ENCODE data around the gene SLC37A1. TPM values are rescaled to one million over a fixed set of nuclear protein-coding genes. Genes with fewer than 3 reads are reported as not detected.

The SLC37A1 gene
- 4.6 and 9.1 TPM in 2 replicates for total RNA-seq (2011; cell fraction: chromatin; rRNA removed; ENCODE audit: low replicate concordance)
- 5.5 and 5.9 TPM in 2 replicates for total RNA-seq (2011; cell fraction: nucleolus; rRNA removed)
- total RNA-seq (2011; cell fraction: nucleoplasm; rRNA removed): 5.6 and 6.5 TPM in 2 replicates
- total RNA-seq (2014; rRNA removed) (0.33 and 1.4 TPM in 2 replicates), total RNA-seq (2014; rRNA removed; fragmentation: Illumina TruSeq; extraction: Trizol) (0.10 and 0.15 TPM in 2 replicates), total RNA-seq (2015; rRNA removed; fragmentation: Illumina TruSeq; extraction: Trizol) (0.40 and 0.79 TPM in 2 replicates), total RNA-seq (2021) (0.40 and 0.60 TPM in 2 replicates), polyA plus RNA-seq (2011; rRNA removed) (3.4 and 4.5 TPM in 2 replicates), polyA plus RNA-seq (2014; fragmentation: Illumina TruSeq; extraction: Trizol) (0.45 and 0.65 TPM in 2 replicates), polyA plus RNA-seq (2014; fragmentation: Nextera tagmentation; extraction: Ambion mirVana) (under 1 TPM; 0.06 to 0.20 TPM), polyA plus RNA-seq (2014; rRNA removed) (0.09 and 0.24 TPM in 2 replicates), polyA minus RNA-seq (2011; rRNA and poly(A)+ RNA removed) (3.8 and 6.7 TPM in 2 replicates), Bru-seq, nascent RNA (percentile 35 among the genes with signal in this experiment), BruChase-seq, experiment 1, labeled RNA remaining after a 2-hour chase (percentile 26 among the genes with signal in this experiment), BruChase-seq, experiment 2, labeled RNA remaining after a 6-hour chase (percentile 25 among the genes with signal in this experiment)
- polyA plus RNA-seq (2011; cell fraction: cytosol; rRNA removed): 2.8 and 3.2 TPM in 2 replicates
- 10.8 and 11.2 TPM in 2 replicates for polyA plus RNA-seq (2011; cell fraction: nucleus; rRNA removed)
- 0.43 and 1.8 TPM in 2 replicates for polyA plus RNA-seq (2012)
- 2.5 and 2.6 TPM in 2 replicates for polyA minus RNA-seq (2011; cell fraction: cytosol; rRNA and poly(A)+ RNA removed)
- polyA minus RNA-seq (2011; cell fraction: nucleus; rRNA and poly(A)+ RNA removed): 8.3 and 11.8 TPM in 2 replicates
- long read RNA-seq, experiment 1, partial matches to known transcripts: 0 of 2 reads
- long read RNA-seq, experiment 1, other reads (novel, unspliced or antisense): 2 of 2 reads
- long read RNA-seq, experiment 2, partial matches to known transcripts: 0 of 1 reads
- long read RNA-seq, experiment 2, other reads (novel, unspliced or antisense): 0 of 1 reads
- long read RNA-seq, experiment 3: 0 reads

- WGBS (ENCODE audit: insufficient coverage, low coverage, missing lambda C conversion rate): 12% methylated on average over 37 of the region's 88 CpGs
- in situ Hi-C loops (cut with MboI) (no loop called here), intact Hi-C loops (cut with micrococcal nuclease) (no loop called here)
- Histone ChIP-seq H3K27me3 (ENCODE audit: control insufficient read depth in 2 of 2, insufficient read depth in 2 of 2, low read length in 2 of 2) (peaks cover 47 to 50% of the 10 kb centered on the region in 2 experiments), H3K79me2 (ENCODE audit: control insufficient read depth, insufficient read depth, low read length) (no peaks in the 10 kb centered on the region), H3K4me1 (replicated peaks in 1 of 2; ENCODE audit: control insufficient read depth in 2 of 2, insufficient read depth in 2 of 2, low read length in 2 of 2) (peaks cover 0 to 16% of the 10 kb centered on the region in 2 experiments; a peak in 2 of 5 replicates), H3K9me3 (replicated peaks; ENCODE audit: control insufficient read depth, insufficient read depth, low read depth, low read length) (no peaks in the 10 kb centered on the region), H3K4me3 (peak within 1 kb of the TSS; percentile 28), H3K9ac (ENCODE audit: insufficient read depth in 1 of 2, low read depth in 2 of 2, low read length in 2 of 2) (peak within 1 kb of the TSS in 1 of 2 experiments; percentile 45; a peak in 1 of 4 replicates), H4K20me1 (replicated peaks; ENCODE audit: control insufficient read depth, insufficient read depth, low read length) (no peaks in the 10 kb centered on the region; the same call in 1 of the 2 replicates), H3K27ac (ENCODE audit: extremely low read depth, low read depth, low read length) (no peak within 1 kb of the TSS), H3K36me3 (ENCODE audit: control insufficient read depth, insufficient read depth, low read length) (no peaks in the 10 kb centered on the region), H3K4me2 (ENCODE audit: insufficient read depth, low read length) (peak within 1 kb of the TSS; percentile 7; the same call in 1 of the 2 replicates), H3K9me1 (ENCODE audit: control insufficient read depth, insufficient read depth, low read length) (no peaks in the 10 kb centered on the region), H2AFZ (ENCODE audit: low read depth, low read length) (peak within 1 kb of the TSS; percentile 49)
- no peak for FAIRE-seq
- DNase-seq (ENCODE audit: extremely low read depth in 1 of 4, low spot score in 3 of 4): peak in 3 of 4 experiments; percentile 40 to 66 (median 65)
- no peak for ATAC-seq
- CTCF ChIA-PET (ENCODE audit: low intra/inter-chr PET ratio): no interaction called here
- POLR2A ChIA-PET: interaction anchor here (0.6 to 1.6 kb wide), 2 partner anchors 8 to 32 kb away, joined by 3 to 7 read pairs; no protein-coding TSS in a partner anchor
- BruUV-seq (replicated peaks): no TSS peak
- TF ChIP-seq, protein P1, sequence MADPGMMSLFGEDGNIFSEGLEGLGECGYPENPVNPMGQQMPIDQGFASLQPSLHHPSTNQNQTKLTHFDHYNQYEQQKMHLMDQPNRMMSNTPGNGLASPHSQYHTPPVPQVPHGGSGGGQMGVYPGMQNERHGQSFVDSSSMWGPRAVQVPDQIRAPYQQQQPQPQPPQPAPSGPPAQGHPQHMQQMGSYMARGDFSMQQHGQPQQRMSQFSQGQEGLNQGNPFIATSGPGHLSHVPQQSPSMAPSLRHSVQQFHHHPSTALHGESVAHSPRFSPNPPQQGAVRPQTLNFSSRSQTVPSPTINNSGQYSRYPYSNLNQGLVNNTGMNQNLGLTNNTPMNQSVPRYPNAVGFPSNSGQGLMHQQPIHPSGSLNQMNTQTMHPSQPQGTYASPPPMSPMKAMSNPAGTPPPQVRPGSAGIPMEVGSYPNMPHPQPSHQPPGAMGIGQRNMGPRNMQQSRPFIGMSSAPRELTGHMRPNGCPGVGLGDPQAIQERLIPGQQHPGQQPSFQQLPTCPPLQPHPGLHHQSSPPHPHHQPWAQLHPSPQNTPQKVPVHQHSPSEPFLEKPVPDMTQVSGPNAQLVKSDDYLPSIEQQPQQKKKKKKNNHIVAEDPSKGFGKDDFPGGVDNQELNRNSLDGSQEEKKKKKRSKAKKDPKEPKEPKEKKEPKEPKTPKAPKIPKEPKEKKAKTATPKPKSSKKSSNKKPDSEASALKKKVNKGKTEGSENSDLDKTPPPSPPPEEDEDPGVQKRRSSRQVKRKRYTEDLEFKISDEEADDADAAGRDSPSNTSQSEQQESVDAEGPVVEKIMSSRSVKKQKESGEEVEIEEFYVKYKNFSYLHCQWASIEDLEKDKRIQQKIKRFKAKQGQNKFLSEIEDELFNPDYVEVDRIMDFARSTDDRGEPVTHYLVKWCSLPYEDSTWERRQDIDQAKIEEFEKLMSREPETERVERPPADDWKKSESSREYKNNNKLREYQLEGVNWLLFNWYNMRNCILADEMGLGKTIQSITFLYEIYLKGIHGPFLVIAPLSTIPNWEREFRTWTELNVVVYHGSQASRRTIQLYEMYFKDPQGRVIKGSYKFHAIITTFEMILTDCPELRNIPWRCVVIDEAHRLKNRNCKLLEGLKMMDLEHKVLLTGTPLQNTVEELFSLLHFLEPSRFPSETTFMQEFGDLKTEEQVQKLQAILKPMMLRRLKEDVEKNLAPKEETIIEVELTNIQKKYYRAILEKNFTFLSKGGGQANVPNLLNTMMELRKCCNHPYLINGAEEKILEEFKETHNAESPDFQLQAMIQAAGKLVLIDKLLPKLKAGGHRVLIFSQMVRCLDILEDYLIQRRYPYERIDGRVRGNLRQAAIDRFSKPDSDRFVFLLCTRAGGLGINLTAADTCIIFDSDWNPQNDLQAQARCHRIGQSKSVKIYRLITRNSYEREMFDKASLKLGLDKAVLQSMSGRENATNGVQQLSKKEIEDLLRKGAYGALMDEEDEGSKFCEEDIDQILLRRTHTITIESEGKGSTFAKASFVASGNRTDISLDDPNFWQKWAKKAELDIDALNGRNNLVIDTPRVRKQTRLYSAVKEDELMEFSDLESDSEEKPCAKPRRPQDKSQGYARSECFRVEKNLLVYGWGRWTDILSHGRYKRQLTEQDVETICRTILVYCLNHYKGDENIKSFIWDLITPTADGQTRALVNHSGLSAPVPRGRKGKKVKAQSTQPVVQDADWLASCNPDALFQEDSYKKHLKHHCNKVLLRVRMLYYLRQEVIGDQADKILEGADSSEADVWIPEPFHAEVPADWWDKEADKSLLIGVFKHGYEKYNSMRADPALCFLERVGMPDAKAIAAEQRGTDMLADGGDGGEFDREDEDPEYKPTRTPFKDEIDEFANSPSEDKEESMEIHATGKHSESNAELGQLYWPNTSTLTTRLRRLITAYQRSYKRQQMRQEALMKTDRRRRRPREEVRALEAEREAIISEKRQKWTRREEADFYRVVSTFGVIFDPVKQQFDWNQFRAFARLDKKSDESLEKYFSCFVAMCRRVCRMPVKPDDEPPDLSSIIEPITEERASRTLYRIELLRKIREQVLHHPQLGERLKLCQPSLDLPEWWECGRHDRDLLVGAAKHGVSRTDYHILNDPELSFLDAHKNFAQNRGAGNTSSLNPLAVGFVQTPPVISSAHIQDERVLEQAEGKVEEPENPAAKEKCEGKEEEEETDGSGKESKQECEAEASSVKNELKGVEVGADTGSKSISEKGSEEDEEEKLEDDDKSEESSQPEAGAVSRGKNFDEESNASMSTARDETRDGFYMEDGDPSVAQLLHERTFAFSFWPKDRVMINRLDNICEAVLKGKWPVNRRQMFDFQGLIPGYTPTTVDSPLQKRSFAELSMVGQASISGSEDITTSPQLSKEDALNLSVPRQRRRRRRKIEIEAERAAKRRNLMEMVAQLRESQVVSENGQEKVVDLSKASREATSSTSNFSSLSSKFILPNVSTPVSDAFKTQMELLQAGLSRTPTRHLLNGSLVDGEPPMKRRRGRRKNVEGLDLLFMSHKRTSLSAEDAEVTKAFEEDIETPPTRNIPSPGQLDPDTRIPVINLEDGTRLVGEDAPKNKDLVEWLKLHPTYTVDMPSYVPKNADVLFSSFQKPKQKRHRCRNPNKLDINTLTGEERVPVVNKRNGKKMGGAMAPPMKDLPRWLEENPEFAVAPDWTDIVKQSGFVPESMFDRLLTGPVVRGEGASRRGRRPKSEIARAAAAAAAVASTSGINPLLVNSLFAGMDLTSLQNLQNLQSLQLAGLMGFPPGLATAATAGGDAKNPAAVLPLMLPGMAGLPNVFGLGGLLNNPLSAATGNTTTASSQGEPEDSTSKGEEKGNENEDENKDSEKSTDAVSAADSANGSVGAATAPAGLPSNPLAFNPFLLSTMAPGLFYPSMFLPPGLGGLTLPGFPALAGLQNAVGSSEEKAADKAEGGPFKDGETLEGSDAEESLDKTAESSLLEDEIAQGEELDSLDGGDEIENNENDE (IDR thresholded peaks at IDR 0.05; ENCODE audit: low read depth, low read length): no peak
Observed at GRCh38 chr21:42513151-42513984, at the start of gene SLC37A1. SLC37A1 (plus strand) TSS chr21:42513852; CDS start chr21:42518455, 4,603 bp downstream.

Measured in K562 (cell line).